ENCODE results near the gene GPR37. TPM values are rescaled to one million over a fixed set of nuclear protein-coding genes. Genes with fewer than 3 reads are reported as not detected.

Gene GPR37
- total RNA-seq, 1 experiment from 2014 or later: 1.3 TPM

DNA sequence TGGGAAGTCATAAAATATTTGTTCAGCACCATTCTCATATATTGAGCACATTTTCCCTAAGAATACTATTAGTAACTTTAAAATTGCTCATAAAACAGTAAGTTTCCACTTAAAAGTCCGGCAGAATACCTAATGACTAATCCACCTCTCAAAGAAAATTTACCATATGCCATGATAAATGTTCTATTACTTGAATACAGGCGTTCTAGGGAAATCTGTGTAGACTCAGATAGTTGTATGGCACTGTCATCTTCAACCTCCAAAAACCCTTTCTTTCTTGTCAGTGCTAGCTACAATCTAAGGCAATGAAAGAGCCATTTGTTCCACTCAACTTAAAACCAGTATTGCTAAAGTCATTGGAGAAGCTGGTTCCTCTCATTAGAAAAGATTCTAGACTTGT lies 7.3 kb downstream of the GPR37 start:
- ChIA-PET CTCF (no interaction called here), POLR2A (no interaction called here)
- TF ChIP-seq SIN3A (IDR thresholded peaks at IDR 0.05; ENCODE audit: borderline replicate concordance, insufficient read depth, low read depth, low read length): no peak
- TF ChIP-seq CTCF (IDR thresholded peaks at IDR 0.05): no peak
- no peak for TF ChIP-seq POLR2AphosphoS5 (IDR thresholded peaks at IDR 0.05; ENCODE audit: low read depth, low read length)
- TF ChIP-seq TCF7L2 (IDR thresholded peaks at IDR 0.05; ENCODE audit: low read depth, low read length): no peak
- TF ChIP-seq, protein P1, sequence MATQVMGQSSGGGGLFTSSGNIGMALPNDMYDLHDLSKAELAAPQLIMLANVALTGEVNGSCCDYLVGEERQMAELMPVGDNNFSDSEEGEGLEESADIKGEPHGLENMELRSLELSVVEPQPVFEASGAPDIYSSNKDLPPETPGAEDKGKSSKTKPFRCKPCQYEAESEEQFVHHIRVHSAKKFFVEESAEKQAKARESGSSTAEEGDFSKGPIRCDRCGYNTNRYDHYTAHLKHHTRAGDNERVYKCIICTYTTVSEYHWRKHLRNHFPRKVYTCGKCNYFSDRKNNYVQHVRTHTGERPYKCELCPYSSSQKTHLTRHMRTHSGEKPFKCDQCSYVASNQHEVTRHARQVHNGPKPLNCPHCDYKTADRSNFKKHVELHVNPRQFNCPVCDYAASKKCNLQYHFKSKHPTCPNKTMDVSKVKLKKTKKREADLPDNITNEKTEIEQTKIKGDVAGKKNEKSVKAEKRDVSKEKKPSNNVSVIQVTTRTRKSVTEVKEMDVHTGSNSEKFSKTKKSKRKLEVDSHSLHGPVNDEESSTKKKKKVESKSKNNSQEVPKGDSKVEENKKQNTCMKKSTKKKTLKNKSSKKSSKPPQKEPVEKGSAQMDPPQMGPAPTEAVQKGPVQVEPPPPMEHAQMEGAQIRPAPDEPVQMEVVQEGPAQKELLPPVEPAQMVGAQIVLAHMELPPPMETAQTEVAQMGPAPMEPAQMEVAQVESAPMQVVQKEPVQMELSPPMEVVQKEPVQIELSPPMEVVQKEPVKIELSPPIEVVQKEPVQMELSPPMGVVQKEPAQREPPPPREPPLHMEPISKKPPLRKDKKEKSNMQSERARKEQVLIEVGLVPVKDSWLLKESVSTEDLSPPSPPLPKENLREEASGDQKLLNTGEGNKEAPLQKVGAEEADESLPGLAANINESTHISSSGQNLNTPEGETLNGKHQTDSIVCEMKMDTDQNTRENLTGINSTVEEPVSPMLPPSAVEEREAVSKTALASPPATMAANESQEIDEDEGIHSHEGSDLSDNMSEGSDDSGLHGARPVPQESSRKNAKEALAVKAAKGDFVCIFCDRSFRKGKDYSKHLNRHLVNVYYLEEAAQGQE (IDR thresholded peaks at IDR 0.05; ENCODE audit: insufficient read depth in 1 of 2, low read depth in 2 of 2, low read length in 1 of 2): no peak

DNA sequence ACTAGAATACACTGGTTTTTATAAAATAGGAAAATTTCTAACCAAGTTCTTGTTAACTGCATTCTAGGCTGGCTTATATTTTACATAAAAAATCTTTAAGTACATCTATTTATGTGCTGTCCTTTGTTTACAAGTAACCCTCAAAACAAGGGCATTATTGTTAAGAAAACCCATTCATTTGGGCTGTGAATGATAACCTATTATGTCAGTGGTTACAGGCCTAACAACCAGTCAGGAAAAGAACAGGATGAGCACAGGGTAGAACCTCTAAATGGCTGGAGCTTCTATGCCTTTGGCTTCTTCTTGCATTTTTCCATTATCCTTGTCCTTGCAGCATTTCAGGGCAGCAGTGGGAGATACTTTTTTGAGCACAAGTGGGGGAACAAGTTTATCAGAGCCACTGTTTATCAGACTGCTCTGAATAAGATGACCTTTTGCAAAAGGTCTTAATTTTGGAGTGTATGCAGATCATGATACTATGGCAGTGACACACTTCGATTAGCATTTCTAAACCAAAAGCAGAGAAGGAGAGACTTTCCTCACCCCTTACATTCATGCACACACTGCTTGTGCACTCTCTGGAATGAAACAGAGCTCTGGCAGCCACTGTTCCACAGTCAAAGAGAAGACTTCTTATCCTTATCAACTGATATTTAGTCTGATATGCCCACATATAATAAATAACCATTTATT lies 10.9 kb downstream of the GPR37 start:
- Histone ChIP-seq H3K36me3 (ENCODE audit: control insufficient read depth, insufficient read depth, low read length) (no peaks in the 10 kb centered on the region), H3K4me3 (ENCODE audit: low read depth in 2 of 2, low read length in 2 of 2) (no peak overlapping the region), H3K27ac (ENCODE audit: low read length) (no peak overlapping the region), H3K9me3 (ENCODE audit: control insufficient read depth, insufficient read depth, low read depth, low read length) (no peaks in the 10 kb centered on the region), H3K27me3 (ENCODE audit: control insufficient read depth, insufficient read depth, low read length) (no peaks in the 10 kb centered on the region; the same call in 1 of the 2 replicates), H3K4me1 (ENCODE audit: control insufficient read depth, insufficient read depth, low read length) (no peaks in the 10 kb centered on the region)
- ChIA-PET CTCF (no interaction called here), POLR2A (no interaction called here)
- ATAC-seq (no peak), DNase-seq (ENCODE audit: low read depth, low spot score) (no peak)
- no peak for TF ChIP-seq CTCF (IDR thresholded peaks at IDR 0.05)
- no peak for TF ChIP-seq SIN3A (IDR thresholded peaks at IDR 0.05; ENCODE audit: borderline replicate concordance, insufficient read depth, low read depth, low read length)
- TF ChIP-seq POLR2AphosphoS5 (IDR thresholded peaks at IDR 0.05; ENCODE audit: low read depth, low read length): no peak
- TF ChIP-seq TCF7L2 (IDR thresholded peaks at IDR 0.05; ENCODE audit: low read depth, low read length): no peak
- TF ChIP-seq, protein P1 (IDR thresholded peaks at IDR 0.05; ENCODE audit: insufficient read depth in 1 of 2, low read depth in 2 of 2, low read length in 1 of 2): no peak
- intact Hi-C loops (cut with micrococcal nuclease; ENCODE audit: unreplicated experiment) (no loop called here), in situ Hi-C loops (cut with HindIII; ENCODE audit: low pct_unique_long_range_greater_than_20kb, low sequenced_read_pairs) (no loop called here)
- BruUV-seq (replicated peaks): no TSS peak

More for the DNA sequence above, 7.3 kb downstream of the GPR37 start:
- DNase-seq (ENCODE audit: low read depth, low spot score) (no peak), ATAC-seq (no peak)
- BruUV-seq (replicated peaks): no TSS peak
- in situ Hi-C loops (cut with HindIII; ENCODE audit: low pct_unique_long_range_greater_than_20kb, low sequenced_read_pairs) (no loop called here), intact Hi-C loops (cut with micrococcal nuclease; ENCODE audit: unreplicated experiment) (no loop called here)
- Histone ChIP-seq H3K27me3 (ENCODE audit: control insufficient read depth, insufficient read depth, low read length) (peaks cover 5% of the 10 kb centered on the region; the same call in 1 of the 2 replicates), H3K9me3 (ENCODE audit: control insufficient read depth, insufficient read depth, low read depth, low read length) (no peaks in the 10 kb centered on the region), H3K36me3 (ENCODE audit: control insufficient read depth, insufficient read depth, low read length) (no peaks in the 10 kb centered on the region), H3K4me3 (ENCODE audit: low read depth in 2 of 2, low read length in 2 of 2) (no peak overlapping the region), H3K27ac (ENCODE audit: low read length) (no peak overlapping the region), H3K4me1 (ENCODE audit: control insufficient read depth, insufficient read depth, low read length) (no peaks in the 10 kb centered on the region)

All from Panc1 (cell line).